BE2C (cell line): ENCODE data around the gene TRAF4.
"Not testable (repeated sequence)": the region's sequence is repeated elsewhere in the genome, so short reads cannot be mapped to it uniquely, and the experiment has no call there.

Experiments
- DNase-seq: peaks from one replicate; pipeline ENCODE4 v3.0.0-alpha.2; 2020
- H3K27me3 ChIP-seq: fragments of 250-450 bp; sonication (Bioruptor Pico); 2 replicates; pipeline ENCODE4 v1.5.1; 2020; ENCODE audit warnings: mild to moderate bottlenecking
- H3K36me3 ChIP-seq: fragments of 250-450 bp; sonication (Bioruptor Pico); 2 replicates; pipeline ENCODE4 v1.5.1; 2020; ENCODE audit warnings: mild to moderate bottlenecking
- H3K4me1 ChIP-seq: fragments of 250-450 bp; sonication (Bioruptor Pico); 2 replicates; pipeline ENCODE4 v1.5.1; 2020
- H3K4me3 ChIP-seq: 2 replicates; pipeline ENCODE4 v1.5.1; 2011; ENCODE audit warnings: low read depth, low read length
- H3K9me3 ChIP-seq: fragments of 250-450 bp; sonication (Bioruptor Pico); 2 replicates; pipeline ENCODE4 v1.5.1; 2020
- CTCF ChIP-seq: IDR thresholded peaks from 2 replicates; pipeline ENCODE4 v1.5.1; 2012; ENCODE audit warnings: mild to moderate bottlenecking, low read depth, low read length

Gene TRAF4

GRCh38 chr17:28728364-28729200, 15.2 kb upstream of the TRAF4 start, which contains the start of gene NEK8:
Gene NEK8, plus strand, starts transcription at chr17:28728788. Its CDS starts 26 bp downstream, at chr17:28728814.
- no peak for TF ChIP-seq CTCF
- Histone ChIP-seq H3K36me3 (peaks cover 16% of the 10 kb centered on the region), H3K4me1 (peaks cover 3% of the 10 kb centered on the region; the same call in 1 of the 2 replicates), H3K4me3 (peak within 1 kb of the TSS; percentile 67), H3K9me3 (no peaks in the 10 kb centered on the region), H3K27me3 (no peaks in the 10 kb centered on the region)
- DNase-seq = peak; percentile 89

- no peak for TF ChIP-seq CTCF
- Histone ChIP-seq H3K4me1 (no peaks in the 10 kb centered on the region; the same call in 1 of the 2 replicates), H3K4me3 (no peak overlapping the region), H3K36me3 (peaks cover 4% of the 10 kb centered on the region), H3K27me3 (no peaks in the 10 kb centered on the region), H3K9me3 (no peaks in the 10 kb centered on the region)
- no peak for DNase-seq
These were observed 13.9 kb upstream of the TRAF4 start for GRCh38 chr17:28729950-28730330.

- Histone ChIP-seq H3K4me1 (no peaks in the 10 kb centered on the region; the same call in 1 of the 2 replicates), H3K27me3 (no peaks in the 10 kb centered on the region), H3K36me3 (no peaks in the 10 kb centered on the region), H3K9me3 (no peaks in the 10 kb centered on the region), H3K4me3 (no peak overlapping the region)
- DNase-seq = no peak
- no peak for TF ChIP-seq CTCF
These were observed 10.5 kb upstream of the TRAF4 start for GRCh38 chr17:28733346-28733745.

GRCh38 chr17:28734712-28735241, 9.0 kb upstream of the TRAF4 start:
- no peak overlapping the region for H3K4me3 ChIP-seq
- H3K36me3 ChIP-seq = no peaks in the 10 kb centered on the region
- H3K4me1 ChIP-seq = no peaks in the 10 kb centered on the region
- DNase-seq = no peak
- no peak for TF ChIP-seq CTCF
- H3K9me3 ChIP-seq = no peaks in the 10 kb centered on the region
- H3K27me3 ChIP-seq = no peaks in the 10 kb centered on the region

- Histone ChIP-seq H3K4me1 (no peaks in the 10 kb centered on the region), H3K4me3 (no peak overlapping the region), H3K9me3 (no peaks in the 10 kb centered on the region), H3K27me3 (no peaks in the 10 kb centered on the region), H3K36me3 (no peaks in the 10 kb centered on the region)
- DNase-seq = no peak
- no peak for TF ChIP-seq CTCF
These were observed 8.5 kb upstream of the TRAF4 start for GRCh38 chr17:28735242-28735722.

GRCh38 chr17:28735913-28736769, 7.7 kb upstream of the TRAF4 start:
- not testable (repeated sequence) for DNase-seq, H3K27me3 ChIP-seq, H3K9me3 ChIP-seq, H3K4me3 ChIP-seq, H3K36me3 ChIP-seq, H3K4me1 ChIP-seq
